Smooth muscle cell (in vitro differentiated cells): ENCODE results near the gene PANK4. TPM values are rescaled to one million over a fixed set of nuclear protein-coding genes. Genes with fewer than 3 reads are reported as not detected.

Experiments
- DNase-seq: peaks from one replicate; lab custom pipeline; 2025; ENCODE audit not compliant: unreplicated experiment; lab: John Stamatoyannopoulos, UW
- H2AFZ ChIP-seq: fragments of 200-600 bp; sonication (generic); 2 replicates; pipeline ENCODE4 v1.6.0; 2016; ENCODE audit warnings: antibody characterized with exemption, low read depth, mild to moderate bottlenecking
- H3F3A ChIP-seq: fragments of 200-600 bp; sonication (generic); 2 replicates; pipeline ENCODE4 v1.6.0; 2017; ENCODE audit warnings: antibody characterized with exemption, low read depth
- H3K27ac ChIP-seq: fragments of 200-600 bp; sonication (generic); 2 replicates; pipeline ENCODE4 v1.5.1; 2016; ENCODE audit warnings: low read depth, mild to moderate bottlenecking
- H3K27me3 ChIP-seq: fragments of 200-600 bp; sonication (generic); 2 replicates; pipeline ENCODE4 v1.6.1; 2016; ENCODE audit warnings: low read depth, mild to moderate bottlenecking
- H3K36me3 ChIP-seq: fragments of 200-600 bp; sonication (generic); 2 replicates; pipeline ENCODE4 v1.5.1; 2016; ENCODE audit warnings: low read depth
- H3K4me1 ChIP-seq: fragments of 200-600 bp; sonication (generic); 2 replicates; pipeline ENCODE4 v1.5.1; 2016; ENCODE audit warnings: low read depth
- H3K4me2 ChIP-seq: fragments of 200-600 bp; sonication (generic); 2 replicates; pipeline ENCODE4 v1.6.0; 2016; ENCODE audit warnings: mild to moderate bottlenecking
- H3K4me3 ChIP-seq: fragments of 200-600 bp; sonication (generic); 2 replicates; pipeline ENCODE4 v1.5.1; 2016; ENCODE audit warnings: mild to moderate bottlenecking
- H3K79me2 ChIP-seq: fragments of 200-600 bp; sonication (generic); 2 replicates; pipeline ENCODE4 v1.6.0; 2016; ENCODE audit warnings: low read depth, mild to moderate bottlenecking
- H3K9ac ChIP-seq: fragments of 200-600 bp; sonication (generic); 2 replicates; pipeline ENCODE4 v1.6.0; 2016; ENCODE audit warnings: low read depth
- H3K9me3 ChIP-seq: fragments of 200-600 bp; sonication (generic); replicated peaks from 2 replicates; pipeline ENCODE4 v1.5.1; 2016; ENCODE audit warnings: low read depth
- H4K20me1 ChIP-seq: fragments of 200-600 bp; sonication (generic); 2 replicates; pipeline ENCODE4 v1.6.0; 2016; ENCODE audit warnings: low read depth
- WGBS: methylation state at CpG from one replicate; pipeline ENCODE4 v1.1.7; 2016; ENCODE audit warnings: low lambda C conversion rate; 5-methylcytosine and 5-hydroxymethylcytosine counted together
- polyA plus RNA-seq: library from polyadenylated mRNA; unstranded; fragments of >200 nt; fragmentation: Nextera tagmentation; extraction: Ambion mirVana; gene quantifications from 2 replicates; pipeline ENCODE4 v1.2.1, GENCODE V29; 2016
- total RNA-seq: library from RNA; depleted of rRNA; stranded (reverse); fragments of >200 nt; gene quantifications from 2 replicates; pipeline ENCODE4 v1.2.3, GENCODE V29; 2014
- TF ChIP-seq, protein P1 (sequence below): fragments of 200-600 bp; sonication (generic); IDR thresholded peaks from 2 replicates; pipeline ENCODE4 v1.5.1; 2017; ENCODE audit warnings: borderline replicate concordance, mild to moderate bottlenecking, antibody characterized with exemption; ENCODE audit not compliant: insufficient read depth, poor library complexity, severe bottlenecking

PANK4 gene
- total and polyA plus RNA-seq, 2 experiments from 2014 or later, result 28.4 to 28.7 TPM

DNA sequence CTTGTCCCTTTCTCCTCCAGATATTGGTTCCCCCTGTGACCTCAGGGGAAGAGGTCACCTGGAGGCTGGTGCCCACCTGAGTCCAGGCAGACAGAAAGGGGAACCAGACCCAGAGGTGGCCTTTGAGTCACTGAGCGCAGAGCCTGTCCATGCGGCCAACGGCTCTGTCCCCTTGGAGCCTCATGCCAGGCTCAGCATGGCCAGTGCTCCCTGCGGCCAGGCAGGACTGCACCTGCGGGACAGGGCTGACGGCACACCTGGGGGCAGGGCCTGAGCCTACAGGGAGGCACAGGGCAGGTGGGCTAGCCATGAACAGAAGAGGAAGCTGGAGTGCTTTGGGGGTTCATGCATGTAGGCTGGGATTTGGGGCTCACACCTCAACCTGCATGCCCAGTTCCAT lies 32.5 kb upstream of the PANK4 start:
- Histone ChIP-seq H2AFZ (no peak overlapping the region), H3K79me2 (no peaks in the 10 kb centered on the region), H3K27me3 (no peaks in the 10 kb centered on the region), H3K27ac (no peak overlapping the region), H3K4me3 (no peak overlapping the region), H3K4me1 (peaks cover 8% of the 10 kb centered on the region), H3K4me2 (no peak overlapping the region), H3K9ac (no peak overlapping the region), H3K9me3 (no peaks in the 10 kb centered on the region), H3K36me3 (no peaks in the 10 kb centered on the region), H3F3A (no peaks in the 10 kb centered on the region), H4K20me1 (no peaks in the 10 kb centered on the region)
- WGBS, result 98% methylated on average over 6 of the region's 6 CpGs
- TF ChIP-seq, protein P1, sequence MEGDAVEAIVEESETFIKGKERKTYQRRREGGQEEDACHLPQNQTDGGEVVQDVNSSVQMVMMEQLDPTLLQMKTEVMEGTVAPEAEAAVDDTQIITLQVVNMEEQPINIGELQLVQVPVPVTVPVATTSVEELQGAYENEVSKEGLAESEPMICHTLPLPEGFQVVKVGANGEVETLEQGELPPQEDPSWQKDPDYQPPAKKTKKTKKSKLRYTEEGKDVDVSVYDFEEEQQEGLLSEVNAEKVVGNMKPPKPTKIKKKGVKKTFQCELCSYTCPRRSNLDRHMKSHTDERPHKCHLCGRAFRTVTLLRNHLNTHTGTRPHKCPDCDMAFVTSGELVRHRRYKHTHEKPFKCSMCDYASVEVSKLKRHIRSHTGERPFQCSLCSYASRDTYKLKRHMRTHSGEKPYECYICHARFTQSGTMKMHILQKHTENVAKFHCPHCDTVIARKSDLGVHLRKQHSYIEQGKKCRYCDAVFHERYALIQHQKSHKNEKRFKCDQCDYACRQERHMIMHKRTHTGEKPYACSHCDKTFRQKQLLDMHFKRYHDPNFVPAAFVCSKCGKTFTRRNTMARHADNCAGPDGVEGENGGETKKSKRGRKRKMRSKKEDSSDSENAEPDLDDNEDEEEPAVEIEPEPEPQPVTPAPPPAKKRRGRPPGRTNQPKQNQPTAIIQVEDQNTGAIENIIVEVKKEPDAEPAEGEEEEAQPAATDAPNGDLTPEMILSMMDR, result no peak
- DNase-seq, result no peak

DNA sequence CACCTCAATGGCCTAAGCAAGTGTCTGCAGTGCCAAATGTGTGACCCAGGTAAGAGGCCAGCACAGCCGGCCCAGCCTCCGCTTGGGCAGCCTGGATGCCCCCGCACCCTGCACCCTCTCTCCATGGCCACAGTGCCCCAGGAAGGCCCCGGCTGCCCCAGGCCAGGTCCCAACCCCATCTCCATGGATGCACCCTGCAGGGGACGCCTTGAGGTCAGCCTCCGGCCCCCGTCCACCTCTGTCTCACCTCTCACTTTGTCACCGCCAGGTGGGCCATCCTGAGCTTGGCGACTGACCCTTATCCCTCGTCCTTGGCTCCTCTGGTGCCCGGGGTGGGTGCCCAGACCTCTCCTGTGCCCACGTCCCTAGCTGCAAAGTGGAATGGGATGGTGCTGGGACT lies 32.0 kb upstream of the PANK4 start:
- Histone ChIP-seq H4K20me1 (no peaks in the 10 kb centered on the region), H2AFZ (no peak overlapping the region), H3K4me2 (no peak overlapping the region), H3K36me3 (no peaks in the 10 kb centered on the region), H3K9me3 (no peaks in the 10 kb centered on the region), H3K4me3 (no peak overlapping the region), H3K4me1 (peaks cover 8% of the 10 kb centered on the region), H3K27ac (no peak overlapping the region), H3K27me3 (no peaks in the 10 kb centered on the region), H3K9ac (no peak overlapping the region), H3K79me2 (no peaks in the 10 kb centered on the region), H3F3A (no peaks in the 10 kb centered on the region)
- 87% methylated on average over 12 of the region's 12 CpGs for WGBS
- TF ChIP-seq, protein P1, result no peak
- DNase-seq, result no peak

DNA sequence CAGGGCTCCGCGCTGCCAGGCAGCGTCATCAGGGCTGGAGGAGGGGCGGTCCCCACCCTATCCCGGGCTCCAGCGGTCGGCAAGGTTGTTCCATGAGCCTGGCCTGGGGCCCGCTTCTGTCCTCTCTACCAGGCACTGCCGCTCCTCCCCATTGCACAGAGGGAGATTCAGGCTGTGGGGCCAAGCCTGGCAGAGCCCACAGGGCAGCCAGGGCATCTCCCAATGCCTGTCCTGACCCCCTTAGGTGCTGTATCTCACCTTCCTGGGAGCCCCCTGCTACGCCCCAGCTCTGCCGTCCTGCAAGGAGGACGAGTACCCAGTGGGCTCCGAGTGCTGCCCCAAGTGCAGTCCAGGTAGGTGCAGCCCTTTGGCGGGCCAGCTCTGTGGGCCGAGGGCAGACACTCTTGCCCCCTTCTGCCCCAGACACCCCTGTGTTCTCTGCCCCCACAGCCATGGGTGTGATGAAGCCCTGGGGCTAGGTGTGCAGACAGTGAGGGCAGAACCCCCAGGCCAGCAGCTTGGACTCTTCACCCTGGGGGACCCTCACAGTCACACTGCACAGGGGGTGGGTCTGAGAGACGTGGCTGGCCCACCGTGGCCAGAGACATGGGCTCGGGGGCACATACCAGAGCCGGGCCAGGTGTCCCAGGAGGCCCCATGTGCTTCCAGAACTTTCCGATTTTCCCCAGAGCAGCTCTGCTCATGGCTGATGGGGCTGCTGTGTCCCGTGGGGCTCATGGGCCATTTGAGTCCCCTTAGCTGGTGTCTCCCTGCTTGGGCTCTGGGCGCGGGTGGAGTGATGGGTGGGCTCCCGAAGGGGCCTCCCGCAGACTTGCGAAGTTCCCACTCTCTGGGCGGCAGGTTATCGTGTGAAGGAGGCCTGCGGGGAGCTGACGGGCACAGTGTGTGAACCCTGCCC lies 31.3 kb upstream of the PANK4 start:
- Histone ChIP-seq H3K4me1 (peaks cover 8% of the 10 kb centered on the region), H3K9me3 (no peaks in the 10 kb centered on the region), H3K9ac (no peak overlapping the region), H3K4me2 (no peak overlapping the region), H3K79me2 (no peaks in the 10 kb centered on the region), H3K36me3 (no peaks in the 10 kb centered on the region), H2AFZ (no peak overlapping the region), H3F3A (no peaks in the 10 kb centered on the region), H4K20me1 (no peaks in the 10 kb centered on the region), H3K27me3 (no peaks in the 10 kb centered on the region), H3K4me3 (no peak overlapping the region), H3K27ac (no peak overlapping the region)
- no peak for DNase-seq
- TF ChIP-seq, protein P1, result no peak
- WGBS, result 87% methylated on average over 30 of the region's 30 CpGs
